HepG2 (cell line): ENCODE data around the gene MORF4L1. TPM values are rescaled to one million over a fixed set of nuclear protein-coding genes. Genes with fewer than 3 reads are reported as not detected.
"Not testable (repeated sequence)": the region's sequence is repeated elsewhere in the genome, so short reads cannot be mapped to it uniquely, and the experiment has no call there.

Source experiments
- ATAC-seq: fragments of 200-7000 bp; cut with Tn5 transposase; 3 replicates; pipeline ENCODE4 v1.9.1; 2020; ENCODE audit warnings: mild to moderate bottlenecking, moderate library complexity
- BruUV-seq: library from RNA; stranded (reverse); fragments of 400-500 nt; replicated peaks from 2 replicates; lab custom pipeline; 2021; lab: Mats Ljungman, UMichigan
- CTCF ChIA-PET: fragments of 300-600 bp; formaldehyde crosslinking; extraction: SDS; loops from one replicate; lab custom pipeline; 2021; ENCODE audit warnings: low total read pairs, inconsistent platforms, low intra/inter-chr PET ratio; lab: Yijun Ruan, JAX
- POLR2A ChIA-PET: fragments of 350-600 bp; sonication (Branson Sonifier 250); formaldehyde crosslinking; loops from one replicate; lab custom pipeline; 2020; ENCODE audit warnings: antibody characterized with exemption, inconsistent platforms; lab: Yijun Ruan, JAX
- DNase-seq: peaks from one replicate; pipeline ENCODE4 v3.0.0-alpha.2; 2015; ENCODE audit warnings: low spot score
- FAIRE-seq: peaks from 3 replicates; lab custom pipeline; 2011; peaks lifted over from hg19 to GRCh38; lab: Jason Lieb, UNC
- H2AFZ ChIP-seq: one replicate; pipeline ENCODE4 v1.6.1; 2011; ENCODE audit warnings: low read length, inconsistent platforms
- H3K27ac ChIP-seq: fragments of 300-600 bp; 3 replicates; pipeline ENCODE4 v1.8.0; 2011; ENCODE audit warnings: mixed run types, mild to moderate bottlenecking, mixed read lengths, low read length, inconsistent platforms; ENCODE audit not compliant: insufficient read depth; ENCODE audit errors: extremely low read length
- H3K27me3 ChIP-seq, 2 experiments: fragments of 200-600 bp in 1 of 2; 2 replicates in 1 of 2; 3 replicates in 1 of 2; pipeline versions ENCODE4 v1.6.0 to v1.8.0; 2011; ENCODE audit warnings: low read length in 2 of 2, mild to moderate bottlenecking in 2 of 2, moderate library complexity in 2 of 2, inconsistent platforms in 1 of 2; ENCODE audit not compliant: insufficient read depth in 2 of 2, control insufficient read depth in 1 of 2
- H3K36me3 ChIP-seq, 2 experiments: fragments of 200-600 bp in 1 of 2; replicated peaks in 1 of 2; 2 replicates in 1 of 2; 3 replicates in 1 of 2; pipeline versions ENCODE4 v1.5.1 to v1.8.0; 2011; ENCODE audit warnings: low read length in 2 of 2, inconsistent platforms in 1 of 2; ENCODE audit not compliant: insufficient read depth in 2 of 2, control insufficient read depth in 1 of 2
- H3K4me1 ChIP-seq: 2 replicates; pipeline ENCODE4 v1.5.1; 2012; ENCODE audit warnings: low read length, inconsistent platforms; ENCODE audit not compliant: insufficient read depth
- H3K4me2 ChIP-seq: 2 replicates; pipeline ENCODE4 v1.6.0; 2011; ENCODE audit warnings: low read depth, low read length, inconsistent platforms
- H3K4me3 ChIP-seq, 3 experiments: fragments of 200-600 bp in 1 of 3; sonication (generic), shearing (Covaris generic) in 1 of 3; replicated peaks in 1 of 3; 2 replicates each; pipeline ENCODE4 v1.5.1; 2011 to 2016; ENCODE audit warnings: low read length in 3 of 3, inconsistent platforms in 2 of 3, low read depth in 2 of 3, mild to moderate bottlenecking in 2 of 3, control low read depth in 1 of 3, mixed read lengths in 1 of 3; ENCODE audit not compliant: insufficient read depth in 1 of 3
- H3K79me2 ChIP-seq: one replicate; pipeline ENCODE4 v1.6.1; 2011; ENCODE audit warnings: low read length, inconsistent platforms; ENCODE audit not compliant: insufficient read depth
- H3K9ac ChIP-seq: 2 replicates; pipeline ENCODE4 v1.6.0; 2011; ENCODE audit warnings: mild to moderate bottlenecking, low read depth, low read length, inconsistent platforms; ENCODE audit not compliant: insufficient read depth
- H3K9me3 ChIP-seq: 2 replicates; pipeline ENCODE4 v1.5.1; 2012; ENCODE audit warnings: mild to moderate bottlenecking, low read length
- H4K20me1 ChIP-seq: 2 replicates; pipeline ENCODE4 v1.6.0; 2011; ENCODE audit warnings: inconsistent platforms, mild to moderate bottlenecking, low read length, moderate library complexity; ENCODE audit not compliant: insufficient read depth
- ARHGAP35 ChIP-seq: sonication (generic); formaldehyde crosslinking; IDR thresholded peaks from 2 replicates; pipeline ENCODE4 v1.9.0; 2022; ENCODE audit warnings: mild to moderate bottlenecking, inconsistent platforms, moderate library complexity, missing genetic modification reagents, borderline replicate concordance
- MZF1 ChIP-seq: sonication (generic); formaldehyde crosslinking; IDR thresholded peaks from 2 replicates; pipeline ENCODE4 v1.8.1; 2023; ENCODE audit warnings: mild to moderate bottlenecking, missing genetic modification reagents, borderline replicate concordance
- TBX3 ChIP-seq: fragments of 450-650 bp; IDR thresholded peaks from 2 replicates; pipeline ENCODE4 v1.6.1; 2017; ENCODE audit warnings: antibody characterized with exemption, mild to moderate bottlenecking, inconsistent platforms, borderline replicate concordance
- ZFP90 ChIP-seq: sonication (generic); formaldehyde crosslinking; IDR thresholded peaks from 2 replicates; pipeline ENCODE4 v1.8.0; 2022; ENCODE audit warnings: missing genetic modification reagents, mild to moderate bottlenecking, inconsistent platforms, borderline replicate concordance
- ZMYM4 ChIP-seq: sonication (generic); formaldehyde crosslinking; IDR thresholded peaks from 2 replicates; pipeline ENCODE4 v1.8.1; 2023; ENCODE audit warnings: mild to moderate bottlenecking, missing genetic modification reagents
- ZNF101 ChIP-seq: sonication (generic); formaldehyde crosslinking; IDR thresholded peaks from 2 replicates; pipeline ENCODE4 v1.4.0; 2020; ENCODE audit warnings: mild to moderate bottlenecking, low read depth, missing genetic modification reagents, borderline replicate concordance
- ZNF337 ChIP-seq: sonication (generic); formaldehyde crosslinking; IDR thresholded peaks from 2 replicates; pipeline ENCODE4 v1.5.1; 2020; ENCODE audit warnings: missing genetic modification reagents, low read depth, mild to moderate bottlenecking, borderline replicate concordance
- ZNF343 ChIP-seq: sonication (generic); formaldehyde crosslinking; IDR thresholded peaks from 2 replicates; pipeline ENCODE4 v1.4.0; 2020; ENCODE audit warnings: mild to moderate bottlenecking, missing genetic modification reagents
- ZNF441 ChIP-seq: sonication (generic); formaldehyde crosslinking; IDR thresholded peaks from 2 replicates; pipeline ENCODE4 v1.7.0; 2021; ENCODE audit warnings: missing genetic modification reagents, borderline replicate concordance
- ZNF556 ChIP-seq: sonication (generic); formaldehyde crosslinking; IDR thresholded peaks from 2 replicates; pipeline ENCODE4 v1.4.0; 2020; ENCODE audit warnings: mild to moderate bottlenecking, missing genetic modification reagents, borderline replicate concordance
- ZNF614 ChIP-seq: IDR thresholded peaks from 2 replicates; pipeline ENCODE4 v1.6.1; 2018; ENCODE audit warnings: missing biosample characterization, missing genetic modification reagents, inconsistent platforms, borderline replicate concordance
- ZNF629 ChIP-seq: sonication (generic); formaldehyde crosslinking; conservative IDR thresholded peaks from 2 replicates; pipeline ENCODE4 v1.5.0; 2020; ENCODE audit warnings: missing genetic modification reagents
- WGBS: methylation state at CpG from one replicate; pipeline ENCODE4 v1.1.6; 2017; ENCODE audit warnings: low lambda C conversion rate; 5-methylcytosine and 5-hydroxymethylcytosine counted together
- in situ Hi-C: cut with HindIII; loops from 2 replicates; pipeline ENCODE4 v1.10.0; 2017; ENCODE audit warnings: low pct_unique_long_range_greater_than_20kb; ENCODE audit not compliant: extremely low pct_ligation_motif_present
- intact Hi-C: fragments of 100-400 bp; cut with micrococcal nuclease; formaldehyde crosslinking; loops from one replicate; pipeline ENCODE4 v1.10.0; 2022; ENCODE audit not compliant: unreplicated experiment
- polyA plus RNA-seq, 8 experiments: library from polyadenylated mRNA; depleted of rRNA in 3 of 8; stranded (reverse) in 7 of 8; unstranded in 1 of 8; fragments of >200 nt; fragmentation: Illumina TruSeq in 4 of 8; extraction: Trizol in 4 of 8; gene quantifications; 2 replicates each; pipeline versions ENCODE4 v1.2.1 to v1.2.3, GENCODE V29; 2011 to 2016; ENCODE audit warnings: low read depth in 4 of 8, missing spikeins in 1 of 8, mixed read lengths in 1 of 8; ENCODE audit not compliant: insufficient read depth in 1 of 8
- total RNA-seq, 5 experiments: library from RNA; depleted of rRNA; stranded (reverse); fragments of >200 nt; fragmentation: Illumina TruSeq; extraction: Trizol; gene quantifications; 2 replicates each; pipeline ENCODE4 v1.2.3, GENCODE V29; 2016; ENCODE audit warnings: low read depth in 1 of 5
- TF ChIP-seq, protein P1 (sequence below): sonication (generic); formaldehyde crosslinking; IDR thresholded peaks from 2 replicates; pipeline ENCODE4 v1.4.0; 2020; ENCODE audit warnings: mild to moderate bottlenecking, missing genetic modification reagents
- TF ChIP-seq, protein P2 (sequence below): sonication (generic); formaldehyde crosslinking; conservative IDR thresholded peaks from 2 replicates; pipeline ENCODE4 v1.5.0; 2020; ENCODE audit warnings: missing genetic modification reagents

Gene MORF4L1
- total and polyA plus RNA-seq, 2 of the 13 experiments (the other 11 are each of a cell fraction or from before 2014, with no cell fraction given) = 218 to 219 TPM

DNA sequence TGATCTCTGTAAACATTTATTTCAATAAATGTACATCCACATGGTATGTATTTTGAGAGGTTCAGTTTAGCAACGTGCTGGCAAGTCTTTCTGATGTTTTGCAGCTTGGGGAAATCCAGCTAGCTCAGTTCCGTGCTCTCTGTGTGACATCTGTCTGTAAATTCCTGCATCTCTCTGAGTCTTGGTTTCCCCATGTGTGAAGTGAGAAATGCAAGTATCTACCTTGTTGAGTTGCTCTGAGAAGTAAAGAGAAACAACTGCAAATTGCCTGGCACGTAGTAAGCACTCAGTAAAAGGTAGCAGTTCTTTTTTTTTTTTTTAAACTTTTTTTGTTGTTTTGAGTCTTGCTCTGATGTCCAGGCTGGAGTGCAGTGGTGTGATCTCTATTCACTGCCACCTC is 30.2 kb upstream of the MORF4L1 start:
- in situ Hi-C loops (no loop called here), intact Hi-C loops (no loop called here)
- Histone ChIP-seq H3K27ac (no peak overlapping the region), H3K36me3 (no peaks in the 10 kb centered on the region), H3K9ac (no peak overlapping the region), H3K9me3 (no peaks in the 10 kb centered on the region), H3K4me3 (no peak overlapping the region), H3K79me2 (no peaks in the 10 kb centered on the region), H3K4me2 (no peak overlapping the region), H2AFZ (no peak overlapping the region), H3K4me1 (peaks cover 1% of the 10 kb centered on the region; the same call in 1 of the 2 replicates), H3K27me3 (peaks cover 2 to 27% of the 10 kb centered on the region in 2 experiments; a peak in 3 of 5 replicates), H4K20me1 (no peaks in the 10 kb centered on the region)
- ChIA-PET POLR2A (interaction anchor here (0.6 kb wide), 1 partner anchor 30 kb away, joined by 3 read pairs; the partner anchor contains the start of gene MORF4L1), CTCF (interaction anchor here (0.8 kb wide), 1 partner anchor 32 kb away, joined by 3 read pairs; no protein-coding TSS in a partner anchor)
- WGBS = 10% methylated on average over 3 of the region's 3 CpGs
- ATAC-seq = no peak
- TF ChIP-seq ZNF556 (CRISPR knock-in tag) (no peak), ZNF629 (CRISPR knock-in tag) (no peak), ZNF614 (no peak), MZF1 (CRISPR knock-in tag) (no peak), ZFP90 (CRISPR knock-in tag) (no peak), ZNF441 (CRISPR knock-in tag) (no peak), ZMYM4 (CRISPR knock-in tag) (no peak), ZNF337 (CRISPR knock-in tag) (no peak), ZNF343 (CRISPR knock-in tag) (no peak), ZNF101 (CRISPR knock-in tag) (no peak), ARHGAP35 (CRISPR knock-in tag) (no peak), TBX3 (no peak)
- TF ChIP-seq, protein P1, sequence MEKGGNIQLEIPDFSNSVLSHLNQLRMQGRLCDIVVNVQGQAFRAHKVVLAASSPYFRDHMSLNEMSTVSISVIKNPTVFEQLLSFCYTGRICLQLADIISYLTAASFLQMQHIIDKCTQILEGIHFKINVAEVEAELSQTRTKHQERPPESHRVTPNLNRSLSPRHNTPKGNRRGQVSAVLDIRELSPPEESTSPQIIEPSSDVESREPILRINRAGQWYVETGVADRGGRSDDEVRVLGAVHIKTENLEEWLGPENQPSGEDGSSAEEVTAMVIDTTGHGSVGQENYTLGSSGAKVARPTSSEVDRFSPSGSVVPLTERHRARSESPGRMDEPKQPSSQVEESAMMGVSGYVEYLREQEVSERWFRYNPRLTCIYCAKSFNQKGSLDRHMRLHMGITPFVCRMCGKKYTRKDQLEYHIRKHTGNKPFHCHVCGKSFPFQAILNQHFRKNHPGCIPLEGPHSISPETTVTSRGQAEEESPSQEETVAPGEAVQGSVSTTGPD (CRISPR knock-in tag) = no peak
- TF ChIP-seq, protein P2, sequence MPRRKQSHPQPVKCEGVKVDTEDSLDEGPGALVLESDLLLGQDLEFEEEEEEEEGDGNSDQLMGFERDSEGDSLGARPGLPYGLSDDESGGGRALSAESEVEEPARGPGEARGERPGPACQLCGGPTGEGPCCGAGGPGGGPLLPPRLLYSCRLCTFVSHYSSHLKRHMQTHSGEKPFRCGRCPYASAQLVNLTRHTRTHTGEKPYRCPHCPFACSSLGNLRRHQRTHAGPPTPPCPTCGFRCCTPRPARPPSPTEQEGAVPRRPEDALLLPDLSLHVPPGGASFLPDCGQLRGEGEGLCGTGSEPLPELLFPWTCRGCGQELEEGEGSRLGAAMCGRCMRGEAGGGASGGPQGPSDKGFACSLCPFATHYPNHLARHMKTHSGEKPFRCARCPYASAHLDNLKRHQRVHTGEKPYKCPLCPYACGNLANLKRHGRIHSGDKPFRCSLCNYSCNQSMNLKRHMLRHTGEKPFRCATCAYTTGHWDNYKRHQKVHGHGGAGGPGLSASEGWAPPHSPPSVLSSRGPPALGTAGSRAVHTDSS = no peak
- no peak for FAIRE-seq
- no TSS peak for BruUV-seq
- DNase-seq = no peak

DNA sequence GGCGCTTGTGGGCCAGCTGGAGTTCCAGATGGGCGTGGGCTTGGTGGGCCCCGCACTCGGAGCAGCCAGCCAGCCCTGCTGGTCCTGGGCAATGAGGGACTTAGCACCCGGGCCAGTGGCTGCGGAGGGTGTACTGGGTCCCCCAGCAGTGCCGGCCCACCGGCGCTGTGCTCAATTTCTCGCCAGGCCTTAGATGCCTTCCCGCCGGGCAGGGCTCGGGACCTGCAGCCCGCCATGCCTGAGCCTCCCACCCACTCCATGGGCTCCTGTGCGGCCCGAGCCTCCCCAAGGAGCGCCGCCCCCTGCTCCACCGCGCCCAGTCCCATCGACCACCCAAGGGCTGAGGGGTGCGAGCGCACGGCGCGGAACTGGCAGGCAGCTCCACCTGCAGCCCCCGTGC is 25.8 kb upstream of the MORF4L1 start:
- ATAC-seq, H3K79me2 ChIP-seq, H3K27ac ChIP-seq, H3K9ac ChIP-seq, in situ Hi-C loops, H4K20me1 ChIP-seq, H3K36me3 ChIP-seq, H3K9me3 ChIP-seq, intact Hi-C loops, H2AFZ ChIP-seq, H3K27me3 ChIP-seq, CTCF ChIA-PET, BruUV-seq, FAIRE-seq, H3K4me2 ChIP-seq, DNase-seq, POLR2A ChIA-PET, H3K4me3 ChIP-seq: not testable (repeated sequence)
- 96% methylated on average over 4 of the region's 27 CpGs for WGBS
- H3K4me1 ChIP-seq = peaks cover 29% of the 10 kb centered on the region
